ENCODE data around the gene SERPINB2. TPM values are rescaled to one million over a fixed set of nuclear protein-coding genes. Genes with fewer than 3 reads are reported as not detected.

SERPINB2 gene
- total RNA-seq, 2 donors from 2014 or later, result 0.29 TPM; not detected in 1

- intact Hi-C loops (cut with DNase I), result loop anchor here (10.0 kb wide), 1 partner anchor 101 kb away; no protein-coding TSS in a partner anchor
- Histone ChIP-seq H3K9ac (ENCODE audit: low read depth in 2 of 2, low read length in 2 of 2) (no peak overlapping the region), H3K9me3 (no peaks in the 10 kb centered on the region), H3K36me3 (no peaks in the 10 kb centered on the region), H3K27me3 (no peaks in the 10 kb centered on the region), H3K4me3 (no peak overlapping the region), H3K27ac (no peak overlapping the region), H3K4me1 (no peaks in the 10 kb centered on the region)
- DNase-seq, result no peak
- no peak for TF ChIP-seq CTCF (IDR thresholded peaks at IDR 0.05)
These were observed 6.7 kb downstream of the SERPINB2 start for GRCh38 chr18:63894106-63894772.

GRCh38 chr18:63895190-63895589 lies 7.7 kb downstream of the SERPINB2 start:
- no peaks in the 10 kb centered on the region for H3K4me1 ChIP-seq
- H3K27me3 ChIP-seq, result no peaks in the 10 kb centered on the region
- H3K4me3 ChIP-seq, result no peak overlapping the region
- H3K36me3 ChIP-seq, result no peaks in the 10 kb centered on the region
- TF ChIP-seq CTCF (IDR thresholded peaks at IDR 0.05), result no peak
- no peak overlapping the region for H3K9ac ChIP-seq (ENCODE audit: low read depth in 2 of 2, low read length in 2 of 2)
- H3K9me3 ChIP-seq, result no peaks in the 10 kb centered on the region
- no peak for DNase-seq
- intact Hi-C loops (cut with DNase I), result loop anchor here (10.0 kb wide), 1 partner anchor 100 kb away; no protein-coding TSS in a partner anchor
- H3K27ac ChIP-seq, result no peak overlapping the region

GRCh38 chr18:63897072-63897471 lies 9.6 kb downstream of the SERPINB2 start:
- intact Hi-C loops (cut with DNase I), result loop anchor here (10.0 kb wide), 1 partner anchor 98 kb away; no protein-coding TSS in a partner anchor
- H3K27me3 ChIP-seq, result no peaks in the 10 kb centered on the region
- no peaks in the 10 kb centered on the region for H3K4me1 ChIP-seq
- no peak overlapping the region for H3K4me3 ChIP-seq
- no peaks in the 10 kb centered on the region for H3K9me3 ChIP-seq
- no peak overlapping the region for H3K9ac ChIP-seq (ENCODE audit: low read depth in 2 of 2, low read length in 2 of 2)
- no peak for DNase-seq
- no peak for TF ChIP-seq CTCF (IDR thresholded peaks at IDR 0.05)
- no peak overlapping the region for H3K27ac ChIP-seq
- H3K36me3 ChIP-seq, result no peaks in the 10 kb centered on the region

- H3K27me3 ChIP-seq, result no peaks in the 10 kb centered on the region
- no peak overlapping the region for H3K4me3 ChIP-seq
- no peak for TF ChIP-seq CTCF (IDR thresholded peaks at IDR 0.05)
- no peak overlapping the region for H3K27ac ChIP-seq
- no peaks in the 10 kb centered on the region for H3K36me3 ChIP-seq
- no peaks in the 10 kb centered on the region for H3K9me3 ChIP-seq
- no peaks in the 10 kb centered on the region for H3K4me1 ChIP-seq
- DNase-seq, result no peak
- no peak overlapping the region for H3K9ac ChIP-seq (ENCODE audit: low read depth in 2 of 2, low read length in 2 of 2)
- intact Hi-C loops (cut with DNase I), result loop anchor here (10.0 kb wide), 1 partner anchor 96 kb away; no protein-coding TSS in a partner anchor
These were observed 11.7 kb downstream of the SERPINB2 start for GRCh38 chr18:63899206-63899605.

GRCh38 chr18:63903851-63904570 lies 16.5 kb downstream of the SERPINB2 start:
- Histone ChIP-seq H3K36me3 (no peaks in the 10 kb centered on the region), H3K9ac (ENCODE audit: low read depth in 2 of 2, low read length in 2 of 2) (no peak overlapping the region), H3K27ac (no peak overlapping the region), H3K9me3 (no peaks in the 10 kb centered on the region), H3K4me3 (no peak overlapping the region), H3K27me3 (no peaks in the 10 kb centered on the region), H3K4me1 (no peaks in the 10 kb centered on the region)
- intact Hi-C loops (cut with DNase I), result no loop called here
- no peak for TF ChIP-seq CTCF (IDR thresholded peaks at IDR 0.05)
- DNase-seq, result no peak
